GM19025 (cell line): Measurements from ENCODE around the gene PTPRCAP.
"Not testable (repeated sequence)": the region's sequence is repeated elsewhere in the genome, so short reads cannot be mapped to it uniquely, and the experiment has no call there.

Experiments
- ATAC-seq: cut with Tn5 transposase; IDR thresholded peaks from one replicate; pipeline ENCODE4 v1.9.1; 2021; ENCODE audit warnings: mild to moderate bottlenecking, low read depth, moderate library complexity; ENCODE audit not compliant: unreplicated experiment

Gene PTPRCAP

DNA sequence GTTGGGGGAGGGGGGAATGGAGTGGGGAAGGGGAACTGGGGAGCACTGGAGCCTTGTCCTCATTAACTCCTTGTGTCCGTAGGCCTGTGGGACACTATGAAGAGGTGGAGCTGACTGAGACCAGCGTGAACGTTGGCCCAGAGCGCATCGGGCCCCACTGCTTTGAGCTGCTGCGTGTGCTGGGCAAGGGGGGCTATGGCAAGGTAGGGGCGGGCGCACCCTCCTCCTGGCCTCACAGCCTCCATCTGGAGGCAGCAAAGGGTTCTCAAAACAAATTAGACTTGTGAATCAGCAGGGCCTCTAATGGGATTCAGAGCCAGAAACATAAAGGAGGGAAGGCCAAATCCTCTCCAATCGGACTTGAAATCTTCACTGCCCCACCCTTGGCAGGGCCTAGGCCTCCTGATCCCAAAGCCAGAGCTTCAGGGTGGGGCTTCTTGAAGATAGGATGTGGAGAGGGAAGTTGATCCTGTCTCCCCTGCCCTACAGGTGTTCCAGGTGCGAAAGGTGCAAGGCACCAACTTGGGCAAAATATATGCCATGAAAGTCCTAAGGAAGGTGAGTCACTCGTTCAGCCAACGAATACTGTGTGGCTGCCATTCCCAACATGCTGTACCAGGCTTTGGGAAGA is 8.3 kb downstream of the PTPRCAP start:
- ATAC-seq = no peak

GRCh38 chr11:67428052-67429001 is 9.2 kb downstream of the PTPRCAP start, which contains the start of gene RPS6KB2:
RPS6KB2 (plus strand) TSS chr11:67428494; CDS start chr11:67428546, 52 bp downstream.
- peak; percentile 74 for ATAC-seq

- not testable (repeated sequence) for ATAC-seq
Measured at GRCh38 chr11:67427364-67427859, 10.1 kb downstream of the PTPRCAP start.

- no peak for ATAC-seq
Measured at GRCh38 chr11:67423891-67424613, 13.4 kb downstream of the PTPRCAP start.

GRCh38 chr11:67423466-67423865 is 14.0 kb downstream of the PTPRCAP start:
- no peak for ATAC-seq

- ATAC-seq = no peak
Measured at GRCh38 chr11:67422891-67423290, 14.6 kb downstream of the PTPRCAP start.

DNA sequence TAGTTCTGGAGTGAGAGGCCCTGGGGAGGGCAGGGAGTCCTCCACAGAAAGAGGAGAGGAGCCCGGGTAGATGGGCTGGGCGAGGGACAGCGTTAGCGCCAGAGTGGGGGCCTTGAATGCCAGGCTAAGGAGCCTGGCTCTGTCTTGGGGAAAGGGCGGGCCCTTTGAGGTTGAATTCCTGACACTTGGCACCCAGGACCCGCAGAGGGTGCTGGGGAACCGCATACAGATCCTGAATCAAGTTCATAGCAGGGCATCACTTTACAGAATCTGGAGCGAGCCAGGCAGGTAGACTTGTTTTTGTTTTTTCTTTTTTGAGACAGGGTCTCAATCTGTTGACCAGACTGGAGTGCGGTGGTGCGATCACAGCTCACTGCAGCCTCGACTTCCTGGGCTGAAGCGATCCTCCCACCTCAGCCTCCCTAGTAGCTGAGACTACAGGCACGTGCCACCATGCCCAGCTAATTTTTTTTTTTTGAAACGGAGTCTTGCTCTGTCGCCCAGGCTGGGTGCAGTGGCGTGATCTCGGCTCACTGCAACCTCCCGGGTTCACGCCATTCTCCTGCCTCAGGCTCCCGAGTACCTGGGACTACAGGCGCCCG is 16.0 kb downstream of the PTPRCAP start:
- no peak for ATAC-seq

DNA sequence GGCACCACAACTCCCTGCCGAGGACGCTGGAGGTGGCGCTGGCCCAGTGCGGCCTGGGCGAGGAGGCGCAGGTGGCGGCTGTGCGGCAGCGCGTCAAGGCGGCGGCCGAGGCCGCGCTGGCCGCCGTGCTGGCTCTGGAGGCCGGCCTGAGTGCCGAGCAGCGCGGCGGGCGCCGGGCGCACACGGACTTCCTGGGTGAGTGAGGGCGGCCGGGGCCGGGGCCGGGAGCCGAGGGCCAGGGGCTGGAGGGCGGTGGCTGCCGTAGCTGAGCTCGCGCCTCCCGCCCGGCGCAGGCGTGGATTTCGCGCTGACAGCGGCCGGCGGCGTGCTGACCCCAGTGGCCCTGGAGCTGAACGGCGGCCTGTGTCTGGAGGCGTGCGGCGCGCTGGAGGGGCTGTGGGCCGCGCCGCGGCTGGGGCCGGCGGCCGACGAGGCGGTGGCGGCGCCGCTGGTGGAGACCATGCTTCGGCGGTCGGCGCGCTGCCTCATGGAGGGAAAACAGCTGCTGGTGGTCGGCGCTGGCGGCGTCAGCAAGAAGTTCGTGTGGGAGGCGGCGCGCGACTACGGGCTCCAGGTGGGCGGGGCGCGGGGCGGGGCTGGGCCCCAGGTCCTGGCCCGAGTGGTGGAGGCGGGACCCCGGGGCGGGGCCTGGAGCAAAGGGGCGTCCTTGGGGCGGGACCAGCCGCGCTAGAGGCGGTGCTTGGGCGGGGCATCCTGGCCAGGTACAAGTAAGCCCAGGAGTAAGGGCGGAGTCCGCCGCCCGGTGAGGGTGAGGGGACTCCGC is 16.6 kb downstream of the PTPRCAP start:
- ATAC-seq = peak; percentile 90

DNA sequence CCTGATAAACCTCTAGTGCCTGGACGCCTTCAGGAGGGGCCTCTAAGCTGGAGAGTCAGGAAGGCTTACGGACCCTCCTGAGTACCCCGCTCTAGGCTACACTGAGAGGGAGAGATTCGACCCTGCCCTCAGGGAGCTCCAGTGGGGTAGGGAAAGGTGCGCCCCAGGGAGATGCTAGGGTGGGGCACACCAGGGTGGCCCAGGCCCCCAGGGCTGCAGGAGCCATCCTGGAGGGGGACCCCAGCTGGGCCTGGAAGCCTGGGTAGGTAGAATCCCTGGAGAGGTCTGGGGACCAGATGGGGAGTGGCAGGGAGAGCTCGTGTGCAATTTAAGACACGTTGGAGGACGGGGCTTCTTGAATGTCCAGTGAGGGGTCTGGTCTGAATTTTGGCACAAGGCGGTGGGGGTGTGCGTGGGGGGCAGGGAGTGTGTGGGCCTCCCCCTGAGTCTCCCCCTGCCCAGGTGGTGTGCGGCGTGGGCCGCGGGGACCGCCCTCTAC is 17.3 kb downstream of the PTPRCAP start:
- ATAC-seq = no peak

GRCh38 chr11:67419325-67420049 is 18.0 kb downstream of the PTPRCAP start:
- ATAC-seq = no peak

- ATAC-seq = no peak
Measured at GRCh38 chr11:67418476-67419281, 18.8 kb downstream of the PTPRCAP start.

GRCh38 chr11:67417425-67417824 is 20.1 kb downstream of the PTPRCAP start:
- no peak for ATAC-seq

GRCh38 chr11:67416416-67417335 is 20.8 kb downstream of the PTPRCAP start:
- no peak for ATAC-seq

GRCh38 chr11:67415501-67416304 is 21.8 kb downstream of the PTPRCAP start, which contains the start of gene CARNS1:
CARNS1 (plus strand) TSS chr11:67415678; CDS start chr11:67416200, 522 bp downstream.
- no peak for ATAC-seq

DNA sequence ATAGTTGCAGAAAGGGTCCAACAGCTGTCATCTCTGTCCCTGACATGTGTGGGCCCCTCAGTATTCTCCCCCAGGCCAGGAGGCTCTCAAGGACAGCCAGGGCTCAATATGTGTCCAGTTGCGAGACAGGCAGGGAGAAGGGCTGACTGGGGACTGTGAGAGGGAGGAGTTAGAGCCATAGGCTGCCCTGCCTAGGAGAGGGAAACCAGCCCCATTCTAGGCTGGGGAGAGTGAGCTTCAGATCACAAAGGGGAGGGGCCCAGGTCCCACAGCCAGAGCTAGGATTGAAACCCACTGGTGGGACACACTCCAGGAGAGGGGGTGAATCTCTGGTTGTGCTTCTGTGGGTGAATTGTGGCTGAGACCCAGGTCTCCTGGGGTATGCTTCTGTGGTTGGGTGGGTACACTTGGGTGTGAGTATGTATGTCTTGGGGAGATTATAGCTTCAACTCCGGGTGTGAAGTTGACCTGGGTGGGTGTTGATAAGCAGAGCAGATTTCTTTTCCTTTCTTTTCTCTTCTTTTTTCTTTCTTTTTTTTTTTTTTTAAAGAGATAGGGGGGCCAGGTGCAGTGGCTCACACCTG is 24.1 kb downstream of the PTPRCAP start:
- no peak for ATAC-seq
